ENCODE results near the gene CD226.

Gene CD226

DNA sequence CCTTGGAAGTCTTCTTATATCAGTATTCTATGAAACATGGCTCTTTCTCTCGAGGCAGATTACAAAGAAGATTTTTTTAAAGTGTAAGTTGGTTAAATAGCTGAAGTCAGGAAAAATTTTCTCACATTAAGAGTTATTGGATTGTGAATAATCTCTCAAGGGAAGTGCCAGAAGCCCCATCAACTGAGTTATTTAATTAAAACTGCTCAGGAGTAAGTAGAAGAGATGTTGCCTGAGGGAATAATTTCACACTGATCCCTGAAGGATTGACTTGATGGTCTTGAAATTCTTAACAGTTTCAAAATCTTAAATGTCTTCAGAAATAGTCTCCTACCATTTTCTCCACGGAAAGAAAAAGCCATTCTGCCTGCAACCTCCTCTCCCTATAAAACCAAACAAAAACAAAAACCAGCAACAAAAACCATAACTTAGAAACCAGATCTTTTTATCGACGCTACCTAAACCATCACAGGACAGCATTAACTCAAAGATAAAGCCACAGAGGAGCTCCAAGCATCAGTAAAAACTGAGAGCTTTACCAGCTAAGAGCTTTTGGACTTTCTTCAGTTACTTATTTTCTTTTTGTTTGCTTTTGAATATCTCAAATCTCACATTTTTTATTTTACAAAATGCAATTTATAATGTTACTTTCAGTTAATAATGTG, 12.9 kb downstream of the CD226 start:
- Histone ChIP-seq H2BK120ac (ENCODE audit: low read depth, low read length) (no peak overlapping the region), H2AK5ac (ENCODE audit: low read length, severe bottlenecking) (no peak overlapping the region), H3K27ac (ENCODE audit: low read length, poor library complexity, severe bottlenecking) (no peak overlapping the region), H2AFZ (ENCODE audit: low read depth, low read length) (no peak overlapping the region), H4K91ac (ENCODE audit: low read length) (no peak overlapping the region), H3K4me1 (ENCODE audit: control insufficient read depth, insufficient read depth, low read depth, low read length) (no peaks in the 10 kb centered on the region), H4K8ac (ENCODE audit: low read length) (no peak overlapping the region), H2BK12ac (ENCODE audit: low read length in 2 of 2) (no peak overlapping the region), H3K4me2 (ENCODE audit: low read length, poor library complexity, severe bottlenecking) (no peak overlapping the region), H2BK5ac (ENCODE audit: low read depth, low read length, poor library complexity, severe bottlenecking) (no peak overlapping the region), H3K9me3 (ENCODE audit: control insufficient read depth, low read length) (no peaks in the 10 kb centered on the region), H3K14ac (ENCODE audit: low read length in 2 of 2) (no peak overlapping the region), H3K18ac (ENCODE audit: low read depth in 1 of 2, low read length in 2 of 2) (no peak overlapping the region), H3K79me1 (replicated peaks; ENCODE audit: low read length, poor library complexity, severe bottlenecking) (no peaks in the 10 kb centered on the region), H3K4me3 (ENCODE audit: insufficient read depth in 1 of 2, low read depth in 1 of 2, low read length in 2 of 2) (no peak overlapping the region), H3K27me3 (ENCODE audit: control insufficient read depth in 1 of 2, insufficient read depth in 1 of 2, low read length in 2 of 2) (no peaks in the 10 kb centered on the region), H3K4ac (ENCODE audit: low read depth in 1 of 2, low read length in 2 of 2) (no peak overlapping the region), H2BK15ac (ENCODE audit: low read depth, poor library complexity, severe bottlenecking) (no peak overlapping the region), H3K36me3 (ENCODE audit: control insufficient read depth in 1 of 2, insufficient read depth in 2 of 2, low read depth in 1 of 2, low read length in 2 of 2) (no peaks in the 10 kb centered on the region), H3K9ac (ENCODE audit: low read length) (no peak overlapping the region), H3K23ac (ENCODE audit: low read length in 2 of 2) (no peak overlapping the region)
- 73% methylated on average over 4 of the region's 4 CpGs for WGBS
- no peak for DNase-seq

DNA sequence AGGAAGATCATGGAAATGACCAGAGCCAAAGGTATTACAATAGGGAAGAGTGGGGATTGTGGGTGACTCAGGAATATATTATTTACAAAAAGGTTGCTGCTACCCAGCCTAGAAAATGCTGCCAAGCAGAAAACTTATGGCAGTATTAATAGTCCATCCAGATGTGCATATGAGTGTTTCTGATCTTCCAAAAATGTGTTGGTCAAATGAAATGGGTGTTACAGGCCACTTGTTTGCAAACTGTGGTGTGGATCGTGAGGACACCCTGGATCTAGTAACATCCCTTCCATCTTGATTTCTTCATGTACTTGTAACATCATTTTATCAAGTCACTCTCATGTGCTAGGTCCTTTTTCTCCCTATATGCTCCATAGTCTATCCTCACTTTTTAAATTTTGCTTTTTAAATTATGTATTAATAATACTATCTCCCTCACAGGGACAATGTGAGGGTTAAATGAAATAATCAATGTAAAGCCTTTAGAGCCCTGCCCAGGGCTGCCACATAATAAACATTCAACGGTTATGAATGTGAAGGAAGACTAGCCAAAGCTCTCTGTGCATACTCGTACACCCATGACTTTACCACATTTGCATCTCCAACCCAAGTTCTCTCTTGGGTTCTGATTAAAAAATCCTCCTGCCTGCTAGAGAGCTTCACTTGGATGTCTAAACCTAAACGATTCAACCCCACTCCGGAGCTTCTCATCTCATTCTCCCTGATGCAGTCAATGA, 18.5 kb downstream of the CD226 start:
- H3K27me3 ChIP-seq (ENCODE audit: control insufficient read depth in 1 of 2, insufficient read depth in 1 of 2, low read length in 2 of 2): no peaks in the 10 kb centered on the region
- H4K8ac ChIP-seq (ENCODE audit: low read length): no peak overlapping the region
- H3K9me3 ChIP-seq (ENCODE audit: control insufficient read depth, low read length): no peaks in the 10 kb centered on the region
- no peaks in the 10 kb centered on the region for H3K4me1 ChIP-seq (ENCODE audit: control insufficient read depth, insufficient read depth, low read depth, low read length)
- no peak overlapping the region for H3K18ac ChIP-seq (ENCODE audit: low read depth in 1 of 2, low read length in 2 of 2)
- no peak overlapping the region for H3K23ac ChIP-seq (ENCODE audit: low read length in 2 of 2)
- no peaks in the 10 kb centered on the region for H3K79me1 ChIP-seq (replicated peaks; ENCODE audit: low read length, poor library complexity, severe bottlenecking)
- no peak overlapping the region for H3K9ac ChIP-seq (ENCODE audit: low read length)
- no peak overlapping the region for H2BK15ac ChIP-seq (ENCODE audit: low read depth, poor library complexity, severe bottlenecking)
- H2AFZ ChIP-seq (ENCODE audit: low read depth, low read length): no peak overlapping the region
- no peak for DNase-seq
- no peak overlapping the region for H2AK5ac ChIP-seq (ENCODE audit: low read length, severe bottlenecking)
- no peak overlapping the region for H2BK5ac ChIP-seq (ENCODE audit: low read depth, low read length, poor library complexity, severe bottlenecking)
- H3K27ac ChIP-seq (ENCODE audit: low read length, poor library complexity, severe bottlenecking): no peak overlapping the region
- H2BK12ac ChIP-seq (ENCODE audit: low read length in 2 of 2): no peak overlapping the region
- no peak overlapping the region for H2BK120ac ChIP-seq (ENCODE audit: low read depth, low read length)
- no peak overlapping the region for H3K4ac ChIP-seq (ENCODE audit: low read depth in 1 of 2, low read length in 2 of 2)
- no peak overlapping the region for H4K91ac ChIP-seq (ENCODE audit: low read length)
- H3K36me3 ChIP-seq (ENCODE audit: control insufficient read depth in 1 of 2, insufficient read depth in 2 of 2, low read depth in 1 of 2, low read length in 2 of 2): no peaks in the 10 kb centered on the region
- WGBS: 90% methylated on average over 5 of the region's 5 CpGs
- H3K4me3 ChIP-seq (ENCODE audit: insufficient read depth in 1 of 2, low read depth in 1 of 2, low read length in 2 of 2): no peak overlapping the region
- H3K4me2 ChIP-seq (ENCODE audit: low read length, poor library complexity, severe bottlenecking): no peak overlapping the region
- H3K14ac ChIP-seq (ENCODE audit: low read length in 2 of 2): no peak overlapping the region

DNA sequence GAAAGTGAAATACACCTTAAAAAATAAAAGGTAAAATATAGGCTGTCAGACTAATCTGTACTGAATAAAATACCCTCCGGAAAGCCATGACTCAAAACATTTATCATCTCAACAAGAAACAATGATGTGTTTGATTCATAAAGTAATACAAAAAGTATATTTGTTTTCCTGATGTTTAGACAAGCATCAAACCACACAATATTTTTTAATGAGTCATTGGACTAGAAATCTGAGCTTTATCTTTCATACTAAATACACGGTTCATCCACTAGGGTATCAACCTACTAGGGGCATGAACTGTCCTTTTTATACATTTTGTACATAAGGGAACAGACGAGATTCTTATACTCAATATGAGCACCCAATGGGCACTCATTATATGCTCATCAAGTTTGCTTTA, 31.3 kb downstream of the CD226 start:
- H3K4ac ChIP-seq (ENCODE audit: low read depth in 1 of 2, low read length in 2 of 2): no peak overlapping the region
- H3K9me3 ChIP-seq (ENCODE audit: control insufficient read depth, low read length): no peaks in the 10 kb centered on the region
- H4K91ac ChIP-seq (ENCODE audit: low read length): no peak overlapping the region
- no peaks in the 10 kb centered on the region for H3K4me1 ChIP-seq (ENCODE audit: control insufficient read depth, insufficient read depth, low read depth, low read length)
- no peak overlapping the region for H3K18ac ChIP-seq (ENCODE audit: low read depth in 1 of 2, low read length in 2 of 2)
- no peak overlapping the region for H3K27ac ChIP-seq (ENCODE audit: low read length, poor library complexity, severe bottlenecking)
- no peak overlapping the region for H3K9ac ChIP-seq (ENCODE audit: low read length)
- no peak overlapping the region for H2BK5ac ChIP-seq (ENCODE audit: low read depth, low read length, poor library complexity, severe bottlenecking)
- no peak overlapping the region for H2BK12ac ChIP-seq (ENCODE audit: low read length in 2 of 2)
- H4K8ac ChIP-seq (ENCODE audit: low read length): no peak overlapping the region
- WGBS: 89% methylated on average over 2 of the region's 3 CpGs
- H3K36me3 ChIP-seq (ENCODE audit: control insufficient read depth in 1 of 2, insufficient read depth in 2 of 2, low read depth in 1 of 2, low read length in 2 of 2): no peaks in the 10 kb centered on the region
- no peak for DNase-seq
- H3K27me3 ChIP-seq (ENCODE audit: control insufficient read depth in 1 of 2, insufficient read depth in 1 of 2, low read length in 2 of 2): no peaks in the 10 kb centered on the region
- no peak overlapping the region for H2AFZ ChIP-seq (ENCODE audit: low read depth, low read length)
- no peak overlapping the region for H3K23ac ChIP-seq (ENCODE audit: low read length in 2 of 2)
- H3K79me1 ChIP-seq (replicated peaks; ENCODE audit: low read length, poor library complexity, severe bottlenecking): no peaks in the 10 kb centered on the region
- no peak overlapping the region for H3K14ac ChIP-seq (ENCODE audit: low read length in 2 of 2)
- H2BK15ac ChIP-seq (ENCODE audit: low read depth, poor library complexity, severe bottlenecking): no peak overlapping the region
- no peak overlapping the region for H2AK5ac ChIP-seq (ENCODE audit: low read length, severe bottlenecking)
- no peak overlapping the region for H2BK120ac ChIP-seq (ENCODE audit: low read depth, low read length)
- H3K4me3 ChIP-seq (ENCODE audit: insufficient read depth in 1 of 2, low read depth in 1 of 2, low read length in 2 of 2): no peak overlapping the region
- H3K4me2 ChIP-seq (ENCODE audit: low read length, poor library complexity, severe bottlenecking): no peak overlapping the region

DNA sequence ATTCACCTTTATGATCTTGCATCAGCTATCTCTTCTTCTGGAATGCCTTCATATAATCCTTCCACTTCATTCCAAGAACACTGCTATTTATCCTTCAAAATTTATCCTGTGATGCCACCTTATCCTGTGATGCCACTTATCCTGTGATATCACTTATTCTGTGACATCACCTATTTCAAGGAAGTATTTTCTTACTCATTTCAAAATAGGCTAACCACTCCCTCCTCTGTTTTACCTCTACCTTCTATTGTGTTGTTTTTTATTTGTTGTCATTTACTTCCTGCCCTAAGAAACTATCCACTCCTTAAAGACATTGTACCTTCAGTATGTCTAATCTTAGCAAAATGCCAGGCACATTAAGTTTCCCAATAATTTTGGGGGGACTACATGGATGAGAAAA, 38.8 kb downstream of the CD226 start:
- Histone ChIP-seq H3K9me3 (ENCODE audit: control insufficient read depth, low read length) (no peaks in the 10 kb centered on the region), H2AFZ (ENCODE audit: low read depth, low read length) (no peak overlapping the region), H3K27me3 (ENCODE audit: control insufficient read depth in 1 of 2, insufficient read depth in 1 of 2, low read length in 2 of 2) (no peaks in the 10 kb centered on the region), H4K91ac (ENCODE audit: low read length) (no peak overlapping the region), H3K4ac (ENCODE audit: low read depth in 1 of 2, low read length in 2 of 2) (no peak overlapping the region), H3K4me1 (ENCODE audit: control insufficient read depth, insufficient read depth, low read depth, low read length) (no peaks in the 10 kb centered on the region), H2BK120ac (ENCODE audit: low read depth, low read length) (no peak overlapping the region), H3K27ac (ENCODE audit: low read length, poor library complexity, severe bottlenecking) (no peak overlapping the region), H2AK5ac (ENCODE audit: low read length, severe bottlenecking) (no peak overlapping the region), H3K4me3 (ENCODE audit: insufficient read depth in 1 of 2, low read depth in 1 of 2, low read length in 2 of 2) (no peak overlapping the region), H3K23ac (ENCODE audit: low read length in 2 of 2) (no peak overlapping the region), H4K8ac (ENCODE audit: low read length) (no peak overlapping the region), H2BK5ac (ENCODE audit: low read depth, low read length, poor library complexity, severe bottlenecking) (no peak overlapping the region), H3K4me2 (ENCODE audit: low read length, poor library complexity, severe bottlenecking) (no peak overlapping the region), H3K14ac (ENCODE audit: low read length in 2 of 2) (no peak overlapping the region), H3K79me1 (replicated peaks; ENCODE audit: low read length, poor library complexity, severe bottlenecking) (no peaks in the 10 kb centered on the region), H3K18ac (ENCODE audit: low read depth in 1 of 2, low read length in 2 of 2) (no peak overlapping the region), H3K9ac (ENCODE audit: low read length) (no peak overlapping the region), H2BK12ac (ENCODE audit: low read length in 2 of 2) (no peak overlapping the region), H3K36me3 (ENCODE audit: control insufficient read depth in 1 of 2, insufficient read depth in 2 of 2, low read depth in 1 of 2, low read length in 2 of 2) (no peaks in the 10 kb centered on the region), H2BK15ac (ENCODE audit: low read depth, poor library complexity, severe bottlenecking) (no peak overlapping the region)
- DNase-seq: no peak
